Hepatocyte (in vitro differentiated cells): ENCODE data around the gene ZNF76. TPM values are rescaled to one million over a fixed set of nuclear protein-coding genes. Genes with fewer than 3 reads are reported as not detected.

ENCODE experiments used
- DNase-seq: peaks from one replicate; pipeline ENCODE4 v3.0.0-alpha.2; 2016; ENCODE audit warnings: low spot score
- H2AFZ ChIP-seq: fragments of 200-600 bp; sonication (generic); 2 replicates; pipeline ENCODE4 v1.6.0; 2016; ENCODE audit warnings: antibody characterized with exemption, mild to moderate bottlenecking
- H3K27ac ChIP-seq: fragments of 200-600 bp; sonication (generic); 2 replicates; pipeline ENCODE4 v1.5.1; 2016; ENCODE audit warnings: mild to moderate bottlenecking
- H3K27me3 ChIP-seq: fragments of 200-600 bp; sonication (generic); 2 replicates; pipeline ENCODE4 v1.6.1; 2016
- H3K36me3 ChIP-seq: fragments of 200-600 bp; sonication (generic); replicated peaks from 2 replicates; pipeline ENCODE4 v1.5.1; 2016; ENCODE audit warnings: low read depth; ENCODE audit not compliant: insufficient read depth
- H3K4me1 ChIP-seq: fragments of 200-600 bp; sonication (generic); 2 replicates; pipeline ENCODE4 v1.5.1; 2016; ENCODE audit warnings: mild to moderate bottlenecking, moderate library complexity; ENCODE audit not compliant: insufficient read depth
- H3K4me2 ChIP-seq: fragments of 200-600 bp; sonication (generic); 2 replicates; pipeline ENCODE4 v1.6.0; 2016
- H3K4me3 ChIP-seq: fragments of 200-600 bp; sonication (generic); 2 replicates; pipeline ENCODE4 v1.5.1; 2016; ENCODE audit warnings: mild to moderate bottlenecking
- H3K79me2 ChIP-seq: fragments of 200-600 bp; sonication (generic); 2 replicates; pipeline ENCODE4 v1.6.0; 2017; ENCODE audit warnings: mild to moderate bottlenecking
- H3K9me2 ChIP-seq: fragments of 200-600 bp; sonication (generic); replicated peaks from 2 replicates; pipeline ENCODE4 v1.6.0; 2017; ENCODE audit warnings: mild to moderate bottlenecking; ENCODE audit not compliant: insufficient read depth
- H3K9me3 ChIP-seq: fragments of 200-600 bp; sonication (generic); 2 replicates; pipeline ENCODE4 v1.5.1; 2016; ENCODE audit warnings: low read depth, mild to moderate bottlenecking
- H4K20me1 ChIP-seq: fragments of 200-600 bp; sonication (generic); 2 replicates; pipeline ENCODE4 v1.6.0; 2016; ENCODE audit warnings: mild to moderate bottlenecking; ENCODE audit not compliant: insufficient read depth, poor library complexity, severe bottlenecking
- CTCF ChIP-seq: fragments of 200-600 bp; sonication (generic); IDR thresholded peaks from 2 replicates; pipeline ENCODE4 v1.5.1; 2016; ENCODE audit warnings: antibody characterized with exemption, mild to moderate bottlenecking; ENCODE audit not compliant: poor library complexity
- EZH2 ChIP-seq: fragments of 200-600 bp; sonication (generic); IDR thresholded peaks from 2 replicates; pipeline ENCODE4 v1.6.1; 2016; ENCODE audit warnings: antibody characterized with exemption, mild to moderate bottlenecking, borderline replicate concordance
- EZH2phosphoT487 ChIP-seq: fragments of 200-600 bp; sonication (generic); IDR thresholded peaks from one replicate; pipeline ENCODE4 v1.6.1; 2018; ENCODE audit warnings: antibody characterized with exemption, mild to moderate bottlenecking, low read depth, moderate library complexity; ENCODE audit not compliant: unreplicated experiment, severe bottlenecking
- WGBS: methylation state at CpG from one replicate; pipeline ENCODE4 v1.1.6; 2016; ENCODE audit warnings: low lambda C conversion rate; ENCODE audit errors: missing lambda C conversion rate; 5-methylcytosine and 5-hydroxymethylcytosine counted together
- polyA plus RNA-seq: library from polyadenylated mRNA; unstranded; fragments of >200 nt; fragmentation: Nextera tagmentation; extraction: Ambion mirVana; gene quantifications from 2 replicates; pipeline ENCODE4 v1.2.1, GENCODE V29; 2016
- total RNA-seq: library from RNA; depleted of rRNA; stranded (reverse); fragments of >200 nt; gene quantifications from 2 replicates; pipeline ENCODE4 v1.2.3, GENCODE V29; 2014

Gene ZNF76
- total and polyA plus RNA-seq, 2 experiments from 2014 or later: 17.0 to 28.0 TPM

- WGBS: 97% methylated on average over 6 of the region's 6 CpGs
- H3K79me2 ChIP-seq: no peaks in the 10 kb centered on the region
- H4K20me1 ChIP-seq: no peaks in the 10 kb centered on the region
- H3K4me3 ChIP-seq: no peak overlapping the region
- H2AFZ ChIP-seq: no peak overlapping the region
- H3K9me3 ChIP-seq: no peaks in the 10 kb centered on the region
- peaks cover 10% of the 10 kb centered on the region for H3K4me1 ChIP-seq
- H3K9me2 ChIP-seq: no peaks in the 10 kb centered on the region
- TF ChIP-seq EZH2 (no peak), CTCF (no peak), EZH2phosphoT487 (no peak)
- DNase-seq: no peak
- H3K36me3 ChIP-seq: no peaks in the 10 kb centered on the region
- H3K27ac ChIP-seq: no peak overlapping the region
- peak overlapping the region; percentile 81 for H3K4me2 ChIP-seq
- H3K27me3 ChIP-seq: no peaks in the 10 kb centered on the region
Observed at GRCh38 chr6:35298625-35299140, 39.1 kb downstream of the ZNF76 start.

GRCh38 chr6:35299674-35300073 lies 40.1 kb downstream of the ZNF76 start:
- peaks cover 10% of the 10 kb centered on the region for H3K4me1 ChIP-seq
- no peaks in the 10 kb centered on the region for H3K9me3 ChIP-seq
- no peak overlapping the region for H3K27ac ChIP-seq
- no peaks in the 10 kb centered on the region for H3K9me2 ChIP-seq
- H2AFZ ChIP-seq: no peak overlapping the region
- H3K79me2 ChIP-seq: no peaks in the 10 kb centered on the region
- TF ChIP-seq EZH2 (no peak), CTCF (no peak), EZH2phosphoT487 (no peak)
- H3K36me3 ChIP-seq: no peaks in the 10 kb centered on the region
- no peak for DNase-seq
- 95% methylated on average over 4 of the region's 4 CpGs for WGBS
- H4K20me1 ChIP-seq: no peaks in the 10 kb centered on the region
- H3K4me3 ChIP-seq: no peak overlapping the region
- no peaks in the 10 kb centered on the region for H3K27me3 ChIP-seq
- no peak overlapping the region for H3K4me2 ChIP-seq

- Histone ChIP-seq H3K9me2 (no peaks in the 10 kb centered on the region), H4K20me1 (no peaks in the 10 kb centered on the region), H3K79me2 (no peaks in the 10 kb centered on the region), H2AFZ (no peak overlapping the region), H3K9me3 (no peaks in the 10 kb centered on the region), H3K4me3 (no peak overlapping the region), H3K27me3 (no peaks in the 10 kb centered on the region), H3K4me2 (no peak overlapping the region), H3K36me3 (no peaks in the 10 kb centered on the region), H3K4me1 (peaks cover 10% of the 10 kb centered on the region), H3K27ac (no peak overlapping the region)
- no peak for DNase-seq
- TF ChIP-seq EZH2phosphoT487: no peak
- no peak for TF ChIP-seq EZH2
- no peak for TF ChIP-seq CTCF
Observed at GRCh38 chr6:35300848-35301247, 41.3 kb downstream of the ZNF76 start.
